Urinary bladder (tissue), 4 donors: ENCODE data around the gene AGXT. TPM values are rescaled to one million over a fixed set of nuclear protein-coding genes. Genes with fewer than 3 reads are reported as not detected.

Source experiments
- DNase-seq: peaks from one replicate; pipeline ENCODE4 v3.0.0-alpha.2; 2015; ENCODE audit errors: extremely low spot score
- H3K27ac ChIP-seq: one replicate; pipeline ENCODE4 v1.5.1; 2013; ENCODE audit warnings: low read depth, mild to moderate bottlenecking, moderate library complexity
- H3K36me3 ChIP-seq: one replicate; pipeline ENCODE4 v1.6.1; 2013; ENCODE audit warnings: mild to moderate bottlenecking, moderate library complexity; ENCODE audit not compliant: insufficient read depth
- H3K4me1 ChIP-seq: one replicate; pipeline ENCODE4 v1.6.1; 2013; ENCODE audit warnings: mild to moderate bottlenecking, moderate library complexity; ENCODE audit not compliant: insufficient read depth
- H3K4me3 ChIP-seq: one replicate; pipeline ENCODE4 v1.5.1; 2013; ENCODE audit warnings: low read depth, low read length
- WGBS: extraction: QIAGEN DNeasy Blood & Tissue Kit; methylation state at CpG from one replicate; pipeline ENCODE4 v1.1.7; 2013; 5-methylcytosine and 5-hydroxymethylcytosine counted together
- polyA plus RNA-seq: library from polyadenylated mRNA; stranded (reverse); fragments of 200-250 nt; gene quantifications from one replicate; pipeline ENCODE4 v1.2.3, GENCODE V29; 2013
- total RNA-seq: library from RNA; depleted of rRNA; stranded (reverse); fragments of >200 nt; gene quantifications from one replicate; pipeline ENCODE4 v1.2.3, GENCODE V29; 2014
- donor health status: healthy with polysubstance abuse.
- donor health status: healthy.

The AGXT gene
- total and polyA plus RNA-seq, 2 donors = 0.49 TPM; not detected in 1

DNA sequence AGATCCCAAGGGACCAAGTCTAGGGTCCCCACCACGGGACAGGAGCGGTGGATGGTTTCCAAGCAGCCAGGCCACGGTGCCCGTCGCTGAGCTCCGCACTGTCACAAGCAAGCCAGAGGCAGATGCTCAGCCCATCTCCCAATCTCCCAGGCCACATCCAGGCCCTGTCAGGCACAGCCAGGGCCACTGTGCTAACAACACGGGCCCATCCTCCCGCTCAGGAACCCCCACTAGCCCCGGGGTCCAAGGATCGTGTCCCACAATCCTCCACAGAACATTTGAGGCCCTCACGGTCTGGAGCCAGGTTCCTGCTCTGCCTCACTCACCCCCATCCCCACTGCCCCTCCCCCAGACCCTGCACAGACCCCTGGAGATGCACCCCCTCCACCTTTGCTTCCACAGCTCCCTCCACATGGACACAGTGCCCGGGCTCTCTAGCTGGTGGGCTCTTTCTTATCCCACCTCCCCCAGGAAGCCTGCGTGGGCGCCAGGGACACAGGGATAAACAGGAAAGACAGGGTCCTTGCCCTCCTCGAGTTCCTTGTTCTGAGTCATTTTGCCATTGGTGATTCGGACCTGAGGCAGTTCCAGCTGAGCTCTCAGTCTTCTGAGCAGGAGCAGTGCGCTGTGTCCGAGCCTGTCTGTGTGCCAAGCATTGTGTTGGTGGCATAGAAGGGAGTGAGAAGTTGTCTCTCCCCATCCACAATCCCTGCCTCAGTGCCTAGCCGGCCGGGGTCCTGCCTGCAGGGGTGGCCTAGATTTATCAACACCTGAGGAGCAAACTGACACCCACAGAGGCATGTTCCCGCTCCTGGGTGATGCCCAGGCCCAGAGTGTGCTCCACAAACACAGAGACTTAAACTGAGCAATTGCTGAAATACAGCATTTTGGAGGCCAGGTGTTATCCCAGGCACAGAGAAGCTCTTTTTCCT is 44.5 kb downstream of the AGXT start:
- Histone ChIP-seq H3K27ac (no peak overlapping the region), H3K36me3 (no peaks in the 10 kb centered on the region), H3K4me1 (peaks cover 2% of the 10 kb centered on the region), H3K4me3 (no peak overlapping the region)
- WGBS = 78% methylated on average over 21 of the region's 21 CpGs
- no peak for DNase-seq

DNA sequence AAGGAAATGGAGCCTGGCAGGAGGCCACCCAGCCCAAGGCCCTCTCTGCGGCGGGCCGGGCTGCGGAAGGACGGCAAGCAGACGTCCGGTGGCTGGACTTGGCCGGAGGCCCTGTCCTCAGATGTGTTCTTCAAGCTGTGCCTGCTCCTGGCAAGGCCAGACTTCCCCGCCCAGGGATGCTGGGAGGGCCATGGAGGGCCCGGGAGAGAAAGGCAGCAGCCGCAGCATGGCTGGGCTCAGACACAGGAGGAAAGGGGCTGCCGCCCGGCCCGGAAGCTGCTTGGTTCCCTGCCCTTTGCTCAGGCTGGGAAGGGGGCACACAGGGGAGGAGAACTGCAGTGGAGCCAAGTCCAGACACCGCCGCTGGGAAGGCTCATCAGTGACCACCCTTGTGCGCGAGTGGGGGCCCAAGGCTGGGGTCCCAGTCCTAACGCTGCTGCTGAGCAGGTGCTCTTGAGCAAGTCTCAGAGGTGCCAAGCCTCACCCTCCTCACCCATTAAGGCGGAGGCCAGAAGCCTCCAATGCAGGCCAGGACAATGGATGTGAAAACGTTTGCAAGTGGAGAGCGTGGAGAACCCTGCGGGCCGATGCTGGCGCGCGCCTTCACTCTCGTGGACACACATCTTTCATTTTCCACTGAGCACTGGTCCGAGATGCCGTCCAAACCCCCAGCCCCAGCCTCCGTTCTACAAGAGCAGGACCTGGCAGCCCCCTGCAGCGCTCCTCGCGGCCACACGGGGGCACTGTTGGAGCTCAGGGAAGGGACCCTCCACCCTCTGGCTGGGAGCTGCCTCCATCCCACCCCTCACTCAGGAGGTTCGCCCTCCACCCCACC is 45.4 kb downstream of the AGXT start:
- Histone ChIP-seq H3K36me3 (no peaks in the 10 kb centered on the region), H3K27ac (no peak overlapping the region), H3K4me1 (peaks cover 2% of the 10 kb centered on the region), H3K4me3 (no peak overlapping the region)
- 22% methylated on average over 36 of the region's 36 CpGs for WGBS
- DNase-seq = no peak

DNA sequence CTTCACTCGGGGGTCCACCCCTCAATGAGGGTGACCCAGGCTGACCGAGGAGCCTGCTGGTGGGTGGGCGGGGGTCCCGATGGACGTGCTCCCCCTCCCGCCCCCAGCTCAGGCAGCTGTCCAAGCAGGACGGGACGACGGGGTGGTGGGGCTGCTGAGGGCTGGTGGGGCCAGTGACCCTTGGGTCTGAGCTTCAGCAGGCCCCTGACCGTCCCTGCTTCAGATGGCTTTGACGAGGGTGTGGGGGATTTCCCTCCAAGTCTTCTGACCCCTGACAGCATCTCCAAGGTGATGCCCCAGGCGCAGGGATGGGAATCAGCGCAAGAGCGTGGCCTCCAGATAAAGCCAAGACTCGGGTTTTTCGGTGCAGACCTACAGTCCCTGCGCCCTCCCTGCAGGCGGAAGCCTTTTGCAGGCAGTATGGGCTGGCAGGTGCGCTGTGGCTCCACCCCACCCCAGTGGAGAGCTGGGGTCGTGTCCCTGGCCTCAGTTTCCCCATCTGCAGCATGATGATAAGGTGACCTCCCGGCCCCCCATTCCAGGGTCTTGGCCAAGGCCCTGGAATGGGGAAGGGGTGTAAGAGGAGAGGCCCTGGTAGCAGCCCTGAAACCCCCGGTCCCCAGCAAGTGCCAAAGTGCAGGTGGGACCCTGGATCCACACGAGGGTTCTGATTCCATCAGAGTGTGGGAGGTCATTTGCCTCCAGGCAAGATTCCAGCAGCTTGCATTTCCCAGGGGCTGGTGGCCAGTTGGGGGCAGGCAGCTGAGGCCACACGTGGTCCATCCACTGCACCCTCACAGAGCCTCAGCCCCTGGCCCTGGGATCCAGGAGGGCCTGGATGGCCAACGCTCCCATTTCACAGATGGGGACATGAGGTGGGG is 46.3 kb downstream of the AGXT start:
- H3K27ac ChIP-seq = no peak overlapping the region
- whole genome bisulfite sequencing = 54% methylated on average over 25 of the region's 25 CpGs
- peaks cover 2% of the 10 kb centered on the region for H3K4me1 ChIP-seq
- no peak overlapping the region for H3K4me3 ChIP-seq
- H3K36me3 ChIP-seq = no peaks in the 10 kb centered on the region
- no peak for DNase-seq

DNA sequence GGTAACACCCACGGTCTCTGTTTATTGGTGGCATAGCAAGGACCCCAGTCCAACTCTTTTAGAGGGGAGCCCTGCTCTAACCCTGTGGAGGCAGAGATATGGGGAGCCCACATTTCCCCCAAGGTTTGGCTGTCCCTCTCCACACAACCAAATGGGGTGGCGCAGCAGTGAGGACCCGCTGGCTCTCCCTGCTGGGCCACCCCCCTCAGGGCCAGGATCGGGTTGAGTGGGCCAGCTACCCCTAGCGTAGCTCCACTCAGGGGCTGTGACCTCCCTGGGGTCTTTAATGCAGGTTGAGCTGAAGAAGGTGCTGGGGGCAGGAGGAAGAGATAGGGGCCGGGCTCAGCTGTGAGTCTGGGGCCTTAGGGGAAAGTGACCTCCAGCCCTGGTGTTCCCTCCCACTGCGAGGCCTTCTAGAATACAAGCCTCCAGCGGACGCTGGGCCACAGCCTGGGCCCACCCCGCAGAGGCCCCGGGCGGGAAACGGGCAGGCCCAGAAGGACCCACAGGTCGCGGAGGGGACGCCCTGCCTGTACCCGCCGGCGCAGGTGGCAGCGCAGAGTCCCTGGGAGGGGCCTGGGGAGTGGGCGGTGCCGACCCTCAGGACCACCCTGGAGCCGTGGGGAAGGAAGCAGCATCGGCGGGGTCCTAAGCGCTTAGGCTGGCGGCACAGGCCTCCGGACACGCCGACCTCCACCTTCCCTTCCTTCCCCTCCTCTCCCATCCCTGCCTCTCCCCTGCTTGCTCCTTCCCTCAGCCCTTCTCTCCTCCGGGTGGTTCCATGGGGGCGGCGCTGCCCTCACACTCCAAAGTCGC is 47.1 kb downstream of the AGXT start:
- Histone ChIP-seq H3K4me1 (peaks cover 2% of the 10 kb centered on the region), H3K36me3 (no peaks in the 10 kb centered on the region), H3K27ac (no peak overlapping the region), H3K4me3 (no peak overlapping the region)
- WGBS = 32% methylated on average over 34 of the region's 34 CpGs
- no peak for DNase-seq

DNA sequence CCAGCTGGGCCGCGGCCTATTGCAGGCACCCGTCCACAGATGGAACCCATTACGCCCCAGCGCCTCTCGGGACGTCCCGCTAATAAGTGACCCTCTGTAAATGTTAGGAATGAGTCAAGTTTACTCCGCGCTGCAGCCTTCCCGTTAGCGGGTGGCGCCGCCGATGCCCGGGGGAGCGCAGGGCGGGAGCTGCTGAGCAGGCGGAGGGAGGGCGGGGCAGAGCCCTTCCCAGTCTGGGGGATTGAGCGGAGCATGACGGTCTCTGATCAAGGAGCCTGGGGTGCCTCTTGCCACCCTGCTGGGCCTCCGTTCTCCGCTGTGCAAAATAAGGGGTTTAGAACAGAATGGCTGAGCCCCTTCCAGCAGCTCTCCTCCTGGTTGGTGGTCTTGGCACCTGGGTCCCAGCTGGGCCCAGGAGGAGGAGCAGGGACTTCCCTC is 48.0 kb downstream of the AGXT start:
- no peak for DNase-seq
- Histone ChIP-seq H3K4me1 (peaks cover 2% of the 10 kb centered on the region), H3K4me3 (no peak overlapping the region), H3K27ac (no peak overlapping the region), H3K36me3 (no peaks in the 10 kb centered on the region)
- WGBS = 4% methylated on average over 24 of the region's 24 CpGs

DNA sequence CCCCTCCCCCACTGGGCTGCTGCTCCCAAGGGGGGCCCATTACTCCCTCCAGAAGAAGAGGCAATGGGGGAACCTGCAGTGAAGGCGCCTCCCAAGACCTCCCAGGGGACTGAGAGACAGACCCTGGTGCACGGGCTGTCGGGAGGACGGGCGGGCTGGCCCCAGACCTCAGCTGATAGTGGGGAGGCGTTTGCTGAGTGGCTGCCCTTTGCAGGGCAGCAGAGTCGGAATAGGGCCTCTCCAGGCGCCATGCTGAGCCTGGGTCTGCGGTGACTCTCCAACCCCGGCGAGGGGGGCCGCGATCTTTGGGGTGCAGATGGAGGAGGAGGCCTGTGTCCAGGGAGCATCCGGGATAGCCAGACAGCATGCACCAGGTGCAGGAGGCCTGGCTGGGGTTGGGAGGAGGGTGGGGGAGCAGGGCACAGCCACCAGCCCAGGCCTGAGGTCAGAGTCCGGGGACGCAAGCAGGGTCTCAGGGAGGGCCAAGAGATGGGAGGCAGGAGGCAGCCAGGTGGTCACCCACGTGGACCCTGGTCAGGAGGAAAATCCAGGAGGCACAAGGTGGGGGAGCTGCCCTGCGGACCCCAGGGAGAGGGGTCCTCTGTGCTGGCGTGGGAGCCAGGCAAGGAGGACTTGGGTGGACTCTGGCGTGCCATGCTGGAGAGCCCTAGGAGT is 48.5 kb downstream of the AGXT start:
- Histone ChIP-seq H3K36me3 (no peaks in the 10 kb centered on the region), H3K4me3 (no peak overlapping the region), H3K27ac (no peak overlapping the region), H3K4me1 (peaks cover 2% of the 10 kb centered on the region)
- WGBS = 83% methylated on average over 20 of the region's 20 CpGs
- no peak for DNase-seq

DNA sequence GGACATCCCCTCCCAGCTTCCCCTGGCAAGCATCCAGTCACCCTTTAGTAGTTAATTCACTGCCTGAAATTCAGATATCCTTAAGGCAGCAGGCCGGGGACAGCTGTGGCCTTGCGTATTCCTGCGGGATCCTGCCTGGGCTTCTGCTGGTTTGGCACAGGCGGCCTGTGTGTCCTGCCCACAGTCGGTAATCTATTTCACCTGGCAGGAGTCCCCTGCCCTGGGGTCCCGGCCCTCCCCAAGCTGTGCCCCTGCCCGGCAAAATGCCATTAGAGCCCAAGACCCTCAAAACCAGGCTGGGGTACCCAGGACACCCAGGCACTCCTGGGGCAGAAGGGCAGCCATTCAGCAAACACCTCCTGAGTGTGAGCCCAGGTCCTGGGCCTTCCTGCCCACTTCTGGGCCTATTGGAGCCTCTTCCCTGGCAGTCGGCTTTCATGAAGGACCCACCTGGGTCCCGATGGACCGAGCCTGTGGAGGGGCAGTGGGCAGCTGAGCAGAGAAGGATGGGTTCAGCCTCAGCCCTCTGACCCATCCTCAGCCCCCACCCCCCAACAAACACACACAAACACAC is 49.1 kb downstream of the AGXT start:
- 82% methylated on average over 10 of the region's 10 CpGs for WGBS
- H3K36me3 ChIP-seq = no peaks in the 10 kb centered on the region
- no peak overlapping the region for H3K4me3 ChIP-seq
- no peak for DNase-seq
- peaks cover 2% of the 10 kb centered on the region for H3K4me1 ChIP-seq
- H3K27ac ChIP-seq = no peak overlapping the region

DNA sequence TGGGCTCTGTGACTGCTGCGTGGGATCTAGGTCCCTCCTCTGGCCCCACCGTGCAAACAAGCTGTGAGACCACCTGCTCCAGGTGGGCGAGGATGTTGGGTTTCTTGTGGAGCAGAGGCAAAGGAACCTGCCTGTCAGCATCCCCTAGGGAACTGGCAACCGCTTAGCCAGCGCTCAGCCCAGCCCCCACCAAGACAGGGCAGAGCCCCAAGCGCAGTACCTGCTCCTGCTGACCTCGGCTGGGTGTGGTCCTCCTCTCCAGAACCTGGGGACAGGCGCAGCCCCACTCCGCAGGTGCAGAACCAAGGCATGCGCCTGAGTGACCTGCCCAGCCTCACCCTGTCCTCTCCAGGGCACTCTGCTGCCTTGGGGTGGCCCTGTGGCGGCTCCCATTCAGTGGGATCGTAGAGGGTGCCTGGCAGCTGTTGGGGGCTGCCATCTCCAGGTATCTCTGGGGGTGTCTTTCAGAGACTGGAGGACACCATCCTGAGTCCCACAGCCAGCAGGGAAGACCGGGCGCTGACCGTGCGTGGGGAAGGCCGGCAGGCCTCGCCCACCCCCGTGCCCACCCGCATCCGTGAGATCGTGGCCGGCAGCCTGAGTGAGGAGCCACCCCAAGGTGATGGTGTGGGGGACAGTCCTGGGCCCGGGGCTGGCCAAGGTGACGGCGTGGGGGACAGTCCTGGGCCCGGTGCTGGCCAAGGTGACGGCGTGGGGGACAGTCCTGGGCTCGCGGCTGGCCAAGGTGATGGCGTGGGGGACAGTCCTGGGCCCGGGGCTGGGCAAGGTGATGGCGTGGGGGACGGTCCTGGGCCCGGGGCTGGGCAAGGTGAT is 49.9 kb downstream of the AGXT start:
- H3K36me3 ChIP-seq = no peaks in the 10 kb centered on the region
- H3K4me1 ChIP-seq = peaks cover 2% of the 10 kb centered on the region
- 94% methylated on average over 36 of the region's 36 CpGs for WGBS
- no peak overlapping the region for H3K27ac ChIP-seq
- no peak for DNase-seq
- no peak overlapping the region for H3K4me3 ChIP-seq

DNA sequence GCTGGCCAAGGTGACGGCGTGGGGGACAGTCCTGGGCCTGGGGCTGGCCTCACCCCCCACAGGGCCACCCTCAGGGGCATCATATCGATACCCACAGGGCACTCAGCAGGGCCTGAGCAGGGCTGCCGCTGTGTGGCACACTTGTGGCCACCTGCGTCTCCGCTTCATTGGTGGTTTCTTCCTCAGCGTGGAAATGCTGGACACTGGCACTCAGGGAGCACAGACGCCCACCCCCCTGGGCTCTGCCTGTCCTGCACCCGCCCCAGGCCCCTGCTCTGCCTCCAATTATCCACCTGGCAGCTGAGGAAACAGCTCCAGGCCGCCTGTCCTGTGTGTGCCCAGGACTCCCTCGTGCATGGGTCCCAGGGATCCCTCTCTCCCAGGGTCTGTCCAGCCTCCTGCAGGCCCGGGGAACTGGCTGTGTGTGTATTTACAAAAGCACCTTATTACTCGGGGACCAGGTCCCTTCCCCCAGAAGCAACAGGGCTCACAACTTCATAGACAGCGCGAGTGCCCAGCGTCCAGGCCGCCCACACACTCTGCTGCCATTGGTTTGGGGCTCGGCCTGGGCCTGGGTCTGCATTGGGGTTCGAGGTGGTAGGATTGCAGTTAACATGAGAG is 50.6 kb downstream of the AGXT start:
- H3K36me3 ChIP-seq = no peaks in the 10 kb centered on the region
- H3K27ac ChIP-seq = no peak overlapping the region
- no peak for DNase-seq
- peaks cover 2% of the 10 kb centered on the region for H3K4me1 ChIP-seq
- H3K4me3 ChIP-seq = no peak overlapping the region
- 86% methylated on average over 19 of the region's 19 CpGs for WGBS

DNA sequence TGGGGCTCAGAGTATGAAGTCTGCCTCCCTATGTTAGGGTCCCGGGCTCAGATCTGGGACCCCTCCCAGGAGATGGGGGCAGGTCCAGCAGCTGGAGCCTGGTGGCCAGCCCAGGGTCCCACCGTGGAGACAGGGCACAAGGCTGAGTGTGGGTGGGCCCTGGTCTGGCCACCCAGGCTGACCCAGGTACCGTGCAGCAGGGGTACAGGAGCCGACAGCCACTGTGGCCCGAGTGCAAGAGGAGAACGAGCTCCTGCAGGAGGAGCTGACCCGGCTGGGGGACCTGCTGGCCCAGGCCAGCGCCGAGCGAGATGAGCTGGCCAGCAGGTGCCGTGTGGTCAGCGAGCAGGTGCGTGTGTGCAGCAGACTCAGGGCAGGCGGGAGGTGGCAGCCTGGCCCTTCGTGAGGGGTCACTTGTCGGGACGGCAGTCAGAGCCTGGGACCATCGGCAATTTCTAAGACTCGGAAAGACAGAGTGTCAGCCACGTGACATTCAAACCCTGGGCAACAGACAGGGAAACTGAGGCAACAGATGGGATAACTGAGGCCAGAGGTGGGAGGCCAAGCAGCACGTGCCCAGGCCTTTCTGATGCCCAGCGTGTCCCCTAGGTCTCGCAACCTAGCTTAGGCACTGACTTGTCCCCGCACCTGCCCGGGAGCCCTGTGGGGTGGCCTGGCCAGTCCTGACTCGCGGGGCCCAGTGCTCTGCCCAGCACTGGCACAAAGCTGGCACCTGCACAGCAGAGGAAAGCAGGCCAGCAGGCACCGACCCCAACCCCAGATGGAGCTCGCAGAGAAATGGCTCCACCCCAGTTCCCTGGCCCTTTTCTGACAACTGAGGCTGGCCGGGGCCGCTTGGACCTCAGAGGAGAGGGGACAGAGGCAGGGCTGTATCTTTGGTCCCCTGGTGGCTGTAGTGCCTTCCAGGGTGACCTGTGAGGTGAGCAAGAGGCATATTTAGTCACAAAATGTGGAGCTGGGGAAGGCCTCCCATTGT is 51.5 kb downstream of the AGXT start:
- Histone ChIP-seq H3K36me3 (no peaks in the 10 kb centered on the region), H3K27ac (no peak overlapping the region), H3K4me1 (peaks cover 2% of the 10 kb centered on the region), H3K4me3 (no peak overlapping the region)
- 91% methylated on average over 31 of the region's 31 CpGs for WGBS
- DNase-seq = no peak
